Measurements from ENCODE around the gene MAP3K10. TPM values are rescaled to one million over a fixed set of nuclear protein-coding genes. Genes with fewer than 3 reads are reported as not detected.

The MAP3K10 gene
- total RNA-seq, 2 donors from 2014 or later, result 15.8 to 25.7 TPM

DNA sequence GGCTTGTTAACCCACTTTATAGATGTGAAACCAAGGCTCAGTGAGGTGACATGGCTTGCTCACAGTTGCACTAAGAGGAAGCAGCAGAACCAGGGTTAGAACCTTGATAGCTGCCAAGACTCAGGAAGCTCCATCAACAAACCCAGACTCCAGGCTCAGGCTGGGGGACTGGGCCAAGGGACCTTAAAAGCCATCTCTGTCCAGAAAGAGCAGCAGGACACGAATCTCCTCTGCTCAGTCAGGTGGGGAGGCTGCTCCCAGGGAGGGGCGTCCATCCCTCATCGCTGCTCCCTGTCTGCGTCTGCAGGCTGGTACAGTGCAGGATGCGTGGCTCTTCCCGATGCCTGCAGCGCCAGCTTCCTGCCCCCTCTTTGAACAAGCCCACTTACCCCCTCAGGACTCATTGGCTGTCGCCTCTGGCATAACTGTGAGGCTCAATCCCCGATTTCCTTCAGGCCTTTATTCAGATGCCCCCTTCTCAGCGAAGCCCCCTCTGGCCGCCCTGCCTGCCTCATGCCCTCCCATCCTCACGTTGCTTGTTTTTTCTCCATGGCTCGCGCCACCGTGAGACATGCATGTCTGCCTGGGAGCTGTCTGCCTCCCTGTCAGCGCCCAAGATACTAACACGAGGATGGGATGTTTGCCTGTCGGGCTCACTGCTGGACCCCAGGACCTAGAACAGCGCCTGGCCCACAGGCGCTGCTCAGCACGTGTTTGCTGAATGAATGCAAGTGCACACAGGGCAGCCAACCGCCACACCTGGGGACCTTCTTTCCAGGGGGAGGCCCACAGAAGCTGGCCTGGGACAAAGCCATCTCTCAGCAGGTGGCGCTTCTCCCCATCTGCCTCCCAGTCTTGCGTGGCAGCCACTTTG is 72.5 kb downstream of the MAP3K10 start:
- Histone ChIP-seq H3K36me3 (replicated peaks in 1 of 2; ENCODE audit: insufficient read depth in 1 of 2, low read depth in 2 of 2) (no peaks in the 10 kb centered on the region), H3K27ac (no peak overlapping the region), H3K27me3 (no peaks in the 10 kb centered on the region), H3K4me1 (peaks cover 33% of the 10 kb centered on the region), H3K4me3 (no peak overlapping the region), H3K9me3 (no peaks in the 10 kb centered on the region)
- TF ChIP-seq, protein P1, sequence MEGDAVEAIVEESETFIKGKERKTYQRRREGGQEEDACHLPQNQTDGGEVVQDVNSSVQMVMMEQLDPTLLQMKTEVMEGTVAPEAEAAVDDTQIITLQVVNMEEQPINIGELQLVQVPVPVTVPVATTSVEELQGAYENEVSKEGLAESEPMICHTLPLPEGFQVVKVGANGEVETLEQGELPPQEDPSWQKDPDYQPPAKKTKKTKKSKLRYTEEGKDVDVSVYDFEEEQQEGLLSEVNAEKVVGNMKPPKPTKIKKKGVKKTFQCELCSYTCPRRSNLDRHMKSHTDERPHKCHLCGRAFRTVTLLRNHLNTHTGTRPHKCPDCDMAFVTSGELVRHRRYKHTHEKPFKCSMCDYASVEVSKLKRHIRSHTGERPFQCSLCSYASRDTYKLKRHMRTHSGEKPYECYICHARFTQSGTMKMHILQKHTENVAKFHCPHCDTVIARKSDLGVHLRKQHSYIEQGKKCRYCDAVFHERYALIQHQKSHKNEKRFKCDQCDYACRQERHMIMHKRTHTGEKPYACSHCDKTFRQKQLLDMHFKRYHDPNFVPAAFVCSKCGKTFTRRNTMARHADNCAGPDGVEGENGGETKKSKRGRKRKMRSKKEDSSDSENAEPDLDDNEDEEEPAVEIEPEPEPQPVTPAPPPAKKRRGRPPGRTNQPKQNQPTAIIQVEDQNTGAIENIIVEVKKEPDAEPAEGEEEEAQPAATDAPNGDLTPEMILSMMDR (IDR thresholded peaks at IDR 0.05), result no peak
- WGBS, 2 donors, result 89 to 94% methylated on average over 16 to 24 of the region's 24 CpGs
- intact Hi-C loops (cut with DNase I), result no loop called here
- ATAC-seq, result no peak
- DNase-seq, result no peak

DNA sequence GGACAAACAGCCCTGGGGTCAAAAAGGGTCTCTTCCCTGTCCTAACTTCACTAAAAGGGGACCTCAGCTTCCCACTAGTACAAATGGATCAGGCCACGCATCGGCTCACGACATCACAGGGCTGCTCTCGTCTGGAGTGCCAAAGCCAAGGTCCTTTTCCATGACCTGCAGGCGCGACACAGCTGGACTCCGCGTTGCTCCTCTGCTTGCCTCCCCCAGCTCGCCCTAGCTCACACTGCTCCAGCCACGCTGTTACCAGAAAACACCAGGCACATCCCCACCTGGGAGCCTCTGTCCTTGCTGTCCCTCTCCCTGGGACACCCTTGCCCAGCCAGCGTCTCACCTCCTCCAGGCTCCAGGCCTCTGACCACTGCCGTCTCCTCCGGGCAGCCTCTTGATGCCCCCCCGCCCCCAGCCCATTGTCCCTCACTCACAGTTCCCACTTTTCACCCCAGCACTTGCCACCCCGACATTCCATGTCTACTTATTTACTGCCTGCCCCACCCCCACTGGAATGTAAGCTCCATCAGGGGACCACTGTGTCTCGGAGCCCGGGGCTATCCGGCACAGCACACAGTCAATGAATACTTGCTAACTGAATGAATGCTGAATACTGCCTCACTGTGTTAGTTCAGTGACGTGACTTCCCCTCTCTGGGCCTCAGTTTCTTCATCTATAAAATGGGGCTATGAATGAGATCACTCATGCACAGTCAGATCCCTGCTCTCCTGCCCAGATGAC is 73.3 kb downstream of the MAP3K10 start:
- H3K27ac ChIP-seq, result no peak overlapping the region
- no peaks in the 10 kb centered on the region for H3K9me3 ChIP-seq
- H3K4me1 ChIP-seq, result peaks cover 39% of the 10 kb centered on the region
- TF ChIP-seq, protein P1 (IDR thresholded peaks at IDR 0.05), result no peak
- no peak for TF ChIP-seq POLR2A (IDR thresholded peaks at IDR 0.05)
- DNase-seq, result no peak
- H3K36me3 ChIP-seq (replicated peaks in 1 of 2; ENCODE audit: insufficient read depth in 1 of 2, low read depth in 2 of 2), result no peaks in the 10 kb centered on the region
- no peak overlapping the region for H3K4me3 ChIP-seq
- ATAC-seq, result no peak
- 88 to 92% methylated on average over 15 to 19 of the region's 19 CpGs for WGBS, 2 donors
- no peaks in the 10 kb centered on the region for H3K27me3 ChIP-seq
- intact Hi-C loops (cut with DNase I), result no loop called here

Other genes starting within 250 kb of the MAP3K10 start
- gene PSMC4, start 220.3 kb upstream of the MAP3K10 start, total RNA-seq, result 10 to 100 TPM; 14.2 to 43.8 TPM
- gene ZNF546, start 194.4 kb upstream of the MAP3K10 start, total RNA-seq, result 1 to 10 TPM in 1 of 2 donors, under 1 TPM in 1; 0.66 to 2.6 TPM
- 10 to 100 TPM in 1 of 2 donors, 1 to 10 TPM in 1; 8.3 to 12.5 TPM for gene ZNF780B, start 135.2 kb upstream of the MAP3K10 start, total RNA-seq
- 10 to 100 TPM in 1 of 2 donors, 1 to 10 TPM in 1; 3.3 to 18.9 TPM for gene ZNF780A, start 100.5 kb upstream of the MAP3K10 start, total RNA-seq
- gene TTC9B, start 27.0 kb downstream of the MAP3K10 start, total RNA-seq, result not detected
- gene CCNP, start 35.3 kb downstream of the MAP3K10 start, total RNA-seq, result not detected
- 10 to 100 TPM; 46.2 to 96.2 TPM for gene AKT2, start 93.9 kb downstream of the MAP3K10 start, total RNA-seq
- gene C19orf47, start 157.0 kb downstream of the MAP3K10 start, total RNA-seq, result 10 to 100 TPM in 1 of 2 donors, 1 to 10 TPM in 1; 3.9 to 19.8 TPM
- 100 to 1,000 TPM; 155 to 162 TPM for gene PLD3, start 157.3 kb downstream of the MAP3K10 start, total RNA-seq
- gene HIPK4, start 198.8 kb downstream of the MAP3K10 start, total RNA-seq, result not detected
- 10 to 100 TPM in 1 of 2 donors, 1 to 10 TPM in 1; 5.7 to 14.8 TPM for gene PRX, start 222.0 kb downstream of the MAP3K10 start, total RNA-seq
- 1 to 10 TPM; 6.9 to 7.3 TPM for gene SERTAD1, start 234.6 kb downstream of the MAP3K10 start, total RNA-seq

Measured in body of pancreas (tissue), 4 donors.